ENCODE data around the gene BRPF1.

BRPF1 gene

DNA sequence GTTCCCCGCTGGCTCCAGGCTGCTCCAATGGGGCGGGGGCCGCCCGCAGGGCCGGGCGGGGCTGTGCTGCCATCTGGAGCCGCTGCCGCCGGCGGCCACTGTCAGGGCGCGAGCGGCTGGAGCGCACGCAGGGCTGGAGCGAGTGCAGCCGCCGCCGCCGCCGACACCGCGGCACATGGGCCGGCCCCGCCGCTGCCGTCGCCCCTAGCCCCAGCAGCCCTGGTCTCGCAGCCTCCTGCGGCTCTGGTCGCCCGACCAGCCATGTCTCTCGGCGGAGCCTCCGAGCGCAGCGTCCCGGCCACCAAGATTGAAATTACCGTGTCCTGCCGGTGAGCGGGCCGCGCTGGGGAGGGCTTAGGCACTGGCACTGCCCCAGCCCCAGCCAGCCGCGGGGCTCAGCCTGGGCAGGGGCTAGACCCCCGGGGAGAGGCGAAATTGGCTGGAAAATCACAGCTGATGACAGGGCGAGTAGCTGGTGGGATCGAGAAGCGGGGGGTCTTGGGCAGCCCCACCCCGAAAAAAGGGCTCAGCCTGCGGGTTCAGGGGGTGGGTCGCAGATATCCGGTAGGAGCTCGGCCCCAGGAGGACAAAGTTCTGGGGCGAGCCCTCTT, 27.7 kb upstream of the BRPF1 start, which contains the start of gene CPNE9:
Gene CPNE9 (plus strand): TSS at position 98 of the 611 bp plus-strand sequence. CDS start 164 bp downstream, at position 262.
- no peak for DNase-seq (ENCODE audit: low spot score)

DNA sequence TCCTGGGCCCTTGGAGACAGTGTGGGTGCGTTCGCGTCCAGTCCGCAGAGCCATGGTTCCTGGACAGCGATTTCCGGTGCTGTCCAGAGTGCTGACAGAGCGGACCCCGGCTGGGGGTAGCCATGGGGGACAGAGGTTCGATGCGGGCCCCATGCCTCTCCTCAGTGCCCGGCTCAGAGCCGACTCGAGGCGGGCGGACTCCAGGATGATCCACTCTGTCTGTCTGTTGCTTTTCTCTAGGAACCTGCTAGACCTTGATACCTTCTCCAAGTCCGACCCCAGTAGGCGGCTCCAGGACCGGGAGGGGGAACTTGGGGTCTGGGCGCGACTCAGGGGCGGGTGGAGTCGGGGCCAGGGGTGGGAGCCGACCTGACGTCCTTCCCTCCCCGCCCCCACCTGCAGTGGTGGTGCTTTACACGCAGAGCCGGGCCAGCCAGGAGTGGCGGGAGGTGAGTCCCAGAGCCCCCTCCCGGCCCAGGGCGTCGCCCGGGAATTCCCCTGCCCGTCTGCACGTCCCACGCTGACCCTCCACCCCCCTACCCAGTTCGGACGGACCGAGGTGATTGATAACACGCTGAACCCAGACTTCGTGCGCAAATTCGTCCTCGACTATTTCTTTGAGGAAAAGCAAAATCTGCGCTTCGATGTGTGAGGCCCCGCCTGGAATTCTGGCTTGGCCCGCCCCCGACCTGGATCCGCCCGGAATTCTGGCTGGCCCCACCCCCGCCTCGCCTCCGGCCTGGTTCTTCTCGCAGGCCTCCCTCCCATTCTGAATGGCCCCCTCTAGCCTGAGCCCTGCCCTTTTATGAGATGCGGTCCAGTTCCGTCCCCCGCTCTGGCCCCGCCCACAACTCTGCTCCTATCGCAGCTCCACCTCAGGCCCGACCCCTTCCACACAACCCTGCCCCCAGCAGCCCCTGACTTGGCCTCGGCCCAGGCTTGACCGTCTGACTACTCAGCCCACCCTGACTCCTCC, 26.9 kb upstream of the BRPF1 start:
- DNase-seq (ENCODE audit: low spot score): no peak

DNA sequence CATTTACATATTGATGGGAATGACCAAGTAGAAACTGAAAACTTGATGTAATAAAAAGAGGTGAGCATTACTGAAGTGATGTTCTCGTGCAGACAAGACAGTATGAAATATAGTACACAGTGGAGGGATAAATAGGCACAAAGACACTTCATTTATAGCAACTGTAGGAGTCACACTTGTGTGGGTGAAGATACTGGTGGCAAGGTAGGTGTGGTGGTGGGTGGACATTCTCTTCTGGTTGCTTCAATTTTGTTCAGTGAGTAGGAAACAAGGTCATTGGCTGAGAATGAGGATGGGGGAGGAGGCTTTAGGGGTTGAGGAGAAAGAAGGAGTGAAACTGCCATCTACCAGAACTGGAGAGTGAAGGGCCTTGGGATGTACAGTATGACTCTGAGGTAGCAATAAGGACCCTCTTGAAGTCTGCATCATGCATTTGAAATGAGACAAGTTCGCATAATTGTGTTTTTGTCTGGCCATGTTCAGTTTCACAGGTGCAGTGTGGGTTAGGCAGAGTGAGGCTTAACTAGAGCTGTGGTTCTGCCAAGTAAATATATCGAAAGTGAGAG, 21.3 kb upstream of the BRPF1 start:
- no peak for DNase-seq (ENCODE audit: low spot score)

DNA sequence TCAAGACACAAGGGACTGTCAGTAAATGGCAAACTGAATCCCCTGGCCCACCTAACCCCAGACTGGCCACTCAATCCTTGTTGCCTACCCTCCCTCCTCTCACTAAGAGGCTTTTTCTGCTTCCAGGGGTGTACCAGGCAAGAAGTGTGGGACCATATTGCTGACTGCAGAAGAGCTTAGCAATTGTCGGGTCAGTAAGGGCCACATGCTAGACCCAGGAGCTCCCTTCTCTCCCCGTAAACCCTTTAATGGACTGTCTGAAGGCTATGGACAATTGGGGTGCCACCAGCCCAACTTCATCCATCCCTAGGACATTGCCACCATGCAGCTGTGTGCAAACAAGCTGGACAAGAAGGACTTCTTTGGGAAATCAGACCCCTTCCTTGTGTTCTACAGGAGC, 19.1 kb upstream of the BRPF1 start:
- DNase-seq (ENCODE audit: low spot score): no peak

DNA sequence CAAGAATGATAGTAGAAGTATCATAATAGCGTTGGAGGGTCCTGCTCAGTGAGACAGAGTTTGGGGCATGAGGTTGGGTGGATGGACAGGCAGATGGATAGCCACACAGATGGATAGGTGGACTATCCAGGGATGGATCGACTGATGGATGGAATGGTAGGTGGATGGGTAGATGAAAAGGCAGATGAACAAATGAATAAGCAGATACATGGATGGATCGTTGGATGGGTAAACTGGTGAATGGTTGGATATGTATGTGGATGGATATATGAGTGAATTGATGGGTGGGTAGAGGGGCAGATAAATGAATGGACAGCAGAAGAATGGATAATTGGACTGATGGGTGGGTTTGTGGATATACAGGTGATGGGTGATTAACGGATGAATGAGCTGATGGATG, 18.4 kb upstream of the BRPF1 start:
- no peak for DNase-seq (ENCODE audit: low spot score)

DNA sequence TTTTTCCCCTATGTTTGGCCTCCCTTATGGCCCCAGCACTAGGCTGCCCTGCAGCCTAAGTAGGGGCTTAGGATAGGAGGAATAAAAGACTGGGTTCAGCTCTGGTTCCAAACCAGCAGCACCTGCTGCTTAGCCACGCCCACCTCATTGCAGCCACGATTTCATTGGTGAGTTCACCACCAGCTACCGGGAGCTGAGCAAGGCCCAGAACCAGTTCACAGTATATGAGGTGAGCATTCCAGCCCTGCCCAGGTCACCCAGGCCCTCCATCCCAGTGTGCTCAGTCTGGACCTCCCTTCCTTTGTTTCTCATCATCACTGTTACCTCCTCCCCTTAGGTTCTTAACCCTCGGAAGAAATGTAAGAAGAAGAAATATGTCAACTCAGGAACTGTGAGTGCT, 16.4 kb upstream of the BRPF1 start:
- DNase-seq (ENCODE audit: low spot score): no peak

DNA sequence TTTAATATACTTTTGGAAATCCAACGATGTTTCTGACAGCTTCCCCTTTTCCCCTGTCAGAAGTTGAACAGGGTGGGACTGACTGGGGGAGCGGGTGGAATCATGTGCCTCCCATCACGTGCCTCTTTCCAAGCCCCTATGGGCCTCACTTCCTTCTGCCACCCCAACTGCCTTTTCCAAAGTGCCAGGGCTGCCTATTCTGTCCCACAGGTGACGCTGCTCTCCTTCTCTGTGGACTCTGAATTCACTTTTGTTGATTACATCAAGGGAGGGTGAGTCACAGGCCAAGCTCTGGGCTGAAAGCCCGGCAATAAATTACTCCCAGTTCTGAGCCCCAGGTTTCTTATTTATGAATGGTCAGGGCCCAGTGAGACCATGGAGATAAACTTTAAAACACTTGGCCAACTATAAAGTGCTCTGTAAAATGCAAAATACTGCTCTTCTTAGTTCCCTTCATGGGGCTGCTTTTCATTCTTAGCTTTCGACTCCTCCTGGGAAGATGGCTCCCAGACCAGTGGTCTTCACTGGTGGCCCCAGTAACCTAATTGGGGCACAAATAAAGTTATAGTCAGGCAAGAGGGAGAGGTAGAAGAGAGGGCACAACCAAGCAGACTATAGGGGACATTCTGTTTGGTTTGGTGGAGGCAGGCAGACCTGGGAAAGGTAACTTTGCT, 15.6 kb upstream of the BRPF1 start:
- peak; percentile 26 for DNase-seq (ENCODE audit: low spot score)

DNA sequence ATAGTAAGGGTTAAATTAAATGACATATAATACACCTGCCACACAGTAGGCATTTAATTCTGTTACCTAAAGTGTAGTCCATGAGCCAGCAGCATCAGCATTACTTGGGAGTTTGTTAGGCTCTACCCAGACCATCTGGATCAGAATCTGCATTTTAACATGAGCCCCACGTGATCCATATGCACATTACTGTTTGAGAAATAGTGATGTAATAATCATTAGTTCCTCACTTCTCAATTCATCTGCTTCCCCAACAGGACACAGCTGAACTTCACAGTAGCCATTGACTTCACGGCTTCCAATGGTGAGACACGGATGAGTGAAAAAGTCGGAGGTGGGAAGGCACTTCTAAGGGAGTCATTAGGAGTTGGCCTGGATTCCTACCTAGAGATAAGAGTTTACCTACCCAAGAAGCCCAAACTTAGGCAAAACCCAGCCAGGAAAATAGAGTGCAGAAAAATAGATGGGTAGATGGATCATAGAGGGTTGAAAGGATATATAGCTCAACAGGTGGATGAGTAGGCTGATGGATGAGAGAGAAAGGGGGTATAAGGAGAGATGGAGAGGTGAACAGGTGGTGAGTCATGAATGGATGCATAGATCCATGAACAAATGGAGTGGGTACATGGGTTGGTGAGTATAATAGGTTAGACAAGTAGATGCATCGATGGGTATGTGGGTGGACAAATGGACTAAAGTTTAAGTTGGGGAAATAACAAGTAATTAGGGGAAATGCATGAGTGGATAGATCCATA, 14.6 kb upstream of the BRPF1 start:
- DNase-seq (ENCODE audit: low spot score): no peak

DNA sequence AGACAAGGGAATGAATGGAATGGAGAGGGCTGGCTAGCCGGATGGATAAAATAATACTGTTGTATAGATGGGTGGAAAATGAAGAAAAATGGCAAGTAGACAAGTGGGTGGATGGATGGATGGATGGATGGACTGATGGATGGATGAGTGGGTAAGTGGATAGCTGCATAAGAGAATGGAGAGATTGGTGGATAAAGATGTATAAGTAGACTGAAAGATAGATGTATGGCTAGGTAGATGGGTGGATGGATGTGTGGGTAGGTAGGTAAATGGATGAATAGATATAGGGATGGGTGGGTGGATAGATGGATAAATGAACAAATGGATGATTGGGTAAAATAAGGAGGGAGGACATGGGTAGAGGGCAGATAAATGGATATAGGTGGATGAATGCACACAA, 14.0 kb upstream of the BRPF1 start:
- no peak for DNase-seq (ENCODE audit: low spot score)

DNA sequence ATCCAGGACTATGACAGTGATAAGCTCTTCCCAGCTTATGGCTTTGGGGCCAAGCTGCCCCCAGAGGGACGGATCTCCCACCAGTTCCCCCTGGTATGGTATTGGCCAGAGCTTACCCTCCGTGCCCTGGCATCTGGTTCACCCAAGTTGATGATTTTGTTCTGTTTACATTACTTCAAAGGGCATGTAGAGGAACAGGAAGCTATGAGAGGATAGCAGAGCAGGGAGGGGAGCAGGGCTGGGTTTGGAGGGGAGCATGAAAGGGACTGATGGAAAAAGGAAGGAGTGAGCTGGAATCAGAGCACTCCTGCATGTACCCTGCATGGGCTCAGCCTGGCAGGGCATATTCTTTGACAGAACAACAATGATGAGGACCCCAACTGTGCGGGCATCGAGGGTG, 13.4 kb upstream of the BRPF1 start:
- no peak for DNase-seq (ENCODE audit: low spot score)

DNA sequence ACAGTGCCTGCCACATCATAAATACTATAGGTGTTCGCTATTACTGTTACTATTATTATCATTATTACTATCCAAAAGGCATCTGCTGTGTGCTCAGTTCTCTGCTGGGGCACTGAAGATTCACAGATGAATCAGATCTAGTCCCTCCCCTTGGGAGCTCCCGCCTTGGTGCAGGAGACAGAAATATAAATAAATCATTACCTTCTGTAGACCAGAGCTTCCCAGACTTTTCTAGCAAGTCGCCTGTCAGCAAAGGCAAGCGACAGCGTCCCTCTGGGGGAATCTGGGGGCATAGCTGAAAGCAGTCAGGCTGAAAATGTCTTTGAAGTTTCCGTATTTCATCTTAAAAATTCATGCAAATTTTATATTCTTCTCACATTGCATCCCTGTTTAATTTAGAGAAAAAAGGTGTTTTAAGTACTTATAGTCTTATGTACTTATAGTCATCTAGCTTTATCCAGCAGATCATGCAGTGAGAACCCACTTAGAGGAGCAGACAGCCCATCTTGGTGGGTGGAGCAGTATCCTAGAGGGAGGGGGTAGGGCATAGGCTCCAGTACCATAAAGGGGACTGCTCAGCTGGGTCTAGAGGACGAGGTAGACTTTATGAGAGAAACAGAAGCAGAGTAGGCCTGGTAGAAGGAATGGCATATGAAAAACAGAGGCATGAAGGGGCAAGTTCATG, 10.4 kb upstream of the BRPF1 start:
- DNase-seq (ENCODE audit: low spot score): no peak

DNA sequence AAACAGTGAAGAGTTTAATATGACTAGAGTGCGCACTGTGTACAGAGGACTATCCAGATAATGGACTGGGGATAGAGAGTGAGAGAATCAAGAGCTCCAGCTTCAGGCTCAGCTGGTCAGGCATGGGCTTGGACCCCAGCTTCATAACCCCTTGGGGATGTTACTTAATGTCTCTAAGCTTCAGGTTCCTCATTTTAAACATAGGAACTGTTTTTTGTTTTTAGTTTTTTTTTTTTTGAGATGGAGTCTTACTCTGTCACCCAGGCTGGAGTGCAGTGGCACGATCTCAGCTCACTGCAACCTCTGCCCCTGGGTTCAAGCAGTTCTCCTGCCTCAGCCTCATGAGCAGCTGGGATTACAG, 9.9 kb upstream of the BRPF1 start:
- DNase-seq (ENCODE audit: low spot score): no peak

DNA sequence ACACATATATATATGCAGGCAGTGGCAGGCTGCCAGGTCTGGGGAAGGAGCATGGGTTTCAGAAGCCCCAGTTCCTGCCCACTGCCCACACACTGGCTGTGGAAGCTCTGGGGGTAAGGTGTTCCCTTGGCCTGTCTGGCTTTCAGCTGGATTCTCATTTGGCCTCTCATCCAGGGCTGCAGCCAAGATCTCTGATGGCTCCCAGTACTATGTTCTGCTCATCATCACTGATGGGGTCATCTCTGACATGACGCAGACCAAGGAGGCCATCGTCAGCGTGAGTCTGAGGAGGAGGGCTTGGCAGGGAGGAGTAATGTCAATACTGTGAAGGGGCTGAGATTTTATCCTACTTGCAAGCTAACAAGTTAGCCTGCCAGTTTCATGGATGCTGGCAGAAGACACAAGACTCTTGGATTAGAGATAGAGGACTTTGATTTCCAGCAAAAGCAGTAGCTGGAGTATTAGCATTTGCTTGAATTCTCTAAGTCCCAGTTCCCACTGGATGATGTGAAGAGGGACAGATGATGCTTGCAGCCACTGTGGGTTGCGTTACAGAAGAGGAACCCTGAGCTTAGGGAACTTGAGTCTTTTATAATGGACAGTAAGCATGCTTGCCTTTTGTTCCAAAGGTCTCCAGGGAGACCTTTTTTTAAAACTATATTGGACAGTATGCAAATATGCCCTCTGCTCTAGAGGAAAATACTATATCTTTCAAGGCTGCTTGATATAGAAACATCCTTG, 5.6 kb upstream of the BRPF1 start:
- no peak for DNase-seq (ENCODE audit: low spot score)

DNA sequence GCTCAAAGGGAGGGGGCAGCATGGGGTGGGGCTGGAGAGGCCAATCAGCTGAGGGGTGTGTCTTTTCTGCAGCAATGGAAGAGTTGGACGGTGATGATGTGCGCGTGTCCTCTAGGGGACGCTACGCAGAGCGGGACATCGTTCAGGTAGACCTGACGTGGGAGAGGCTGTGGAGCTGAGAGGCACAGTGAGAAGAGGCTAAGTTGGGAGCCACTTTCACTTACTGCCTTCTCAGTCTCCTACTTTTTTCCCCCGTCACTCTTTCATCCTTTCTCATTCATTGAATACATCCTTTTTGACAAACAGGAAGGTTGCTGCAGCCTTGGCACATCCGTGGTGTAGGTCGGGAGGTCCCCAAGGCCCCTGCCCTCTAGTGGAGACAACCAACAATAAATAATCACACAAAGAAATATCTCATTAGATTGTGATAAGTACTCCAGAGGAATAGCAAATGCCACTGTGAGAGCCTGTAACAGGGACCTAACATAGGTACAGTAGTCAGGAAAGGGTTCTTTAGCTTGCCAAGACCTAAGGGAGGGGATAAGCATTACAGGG, 4.4 kb upstream of the BRPF1 start:
- peak; percentile 53 for DNase-seq (ENCODE audit: low spot score)

DNA sequence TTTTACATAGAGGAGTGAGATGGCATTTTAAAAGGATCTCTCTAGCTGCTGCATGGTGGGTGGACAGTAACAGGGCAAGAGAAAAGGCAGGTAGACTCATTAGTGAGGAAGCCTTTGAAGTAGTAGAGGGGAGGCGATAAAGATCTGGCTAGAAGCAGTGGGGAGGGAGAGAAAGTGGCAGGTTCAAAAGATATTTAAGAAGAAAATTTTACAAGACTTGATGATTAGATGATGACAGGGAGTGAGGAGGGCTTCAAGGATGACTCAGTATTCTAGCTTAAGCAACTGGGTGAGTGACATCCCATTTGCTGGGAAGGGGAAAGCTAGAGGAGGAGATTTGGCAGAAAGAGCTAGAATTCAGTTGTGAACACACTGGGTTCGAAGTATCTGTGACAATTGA, 3.8 kb upstream of the BRPF1 start:
- no peak for DNase-seq (ENCODE audit: low spot score)

DNA sequence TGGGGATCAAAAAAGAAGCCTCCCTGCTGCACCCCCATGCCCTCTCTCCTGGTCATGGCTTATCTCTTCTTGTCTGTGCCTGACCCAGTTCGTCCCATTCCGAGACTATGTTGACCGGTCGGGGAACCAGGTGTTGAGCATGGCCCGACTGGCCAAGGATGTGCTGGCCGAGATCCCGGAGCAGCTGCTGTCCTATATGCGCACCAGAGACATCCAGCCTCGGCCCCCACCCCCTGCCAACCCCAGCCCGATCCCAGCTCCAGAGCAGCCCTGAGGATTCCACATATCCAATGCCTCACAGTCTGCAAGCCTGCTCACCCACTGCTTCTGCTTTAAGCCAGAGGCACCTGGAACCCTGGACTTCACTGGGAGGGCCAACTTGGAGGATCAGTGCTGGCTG, 2.1 kb upstream of the BRPF1 start:
- DNase-seq (ENCODE audit: low spot score): no peak

DNA sequence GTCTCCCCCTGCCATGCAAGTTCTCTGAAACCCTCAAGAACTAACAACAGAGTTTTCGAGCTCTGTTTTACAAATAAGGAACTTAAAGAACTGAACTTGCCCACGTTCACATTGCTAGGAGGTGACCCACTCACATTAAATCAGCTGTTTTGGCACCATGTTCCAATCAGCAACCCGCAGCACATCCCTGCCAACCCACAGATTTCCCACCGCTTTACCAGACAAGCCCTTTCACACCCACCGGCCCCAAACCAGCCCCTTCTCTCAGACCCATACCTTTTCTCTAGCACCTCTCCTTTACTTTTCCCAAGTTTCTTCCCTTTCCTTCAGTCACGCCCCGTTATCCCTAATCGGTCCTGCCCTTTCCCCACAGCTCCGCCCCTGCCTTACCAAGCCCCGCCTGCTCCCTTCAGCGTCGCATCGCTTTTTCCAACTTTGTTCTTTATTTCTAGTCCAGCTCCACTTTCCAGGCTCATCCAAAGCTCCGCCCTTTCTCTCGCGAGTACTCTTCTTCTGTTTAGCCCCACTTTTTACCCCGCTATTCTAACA, 804 bp upstream of the BRPF1 start:
- DNase-seq (ENCODE audit: low spot score): no peak

DNA sequence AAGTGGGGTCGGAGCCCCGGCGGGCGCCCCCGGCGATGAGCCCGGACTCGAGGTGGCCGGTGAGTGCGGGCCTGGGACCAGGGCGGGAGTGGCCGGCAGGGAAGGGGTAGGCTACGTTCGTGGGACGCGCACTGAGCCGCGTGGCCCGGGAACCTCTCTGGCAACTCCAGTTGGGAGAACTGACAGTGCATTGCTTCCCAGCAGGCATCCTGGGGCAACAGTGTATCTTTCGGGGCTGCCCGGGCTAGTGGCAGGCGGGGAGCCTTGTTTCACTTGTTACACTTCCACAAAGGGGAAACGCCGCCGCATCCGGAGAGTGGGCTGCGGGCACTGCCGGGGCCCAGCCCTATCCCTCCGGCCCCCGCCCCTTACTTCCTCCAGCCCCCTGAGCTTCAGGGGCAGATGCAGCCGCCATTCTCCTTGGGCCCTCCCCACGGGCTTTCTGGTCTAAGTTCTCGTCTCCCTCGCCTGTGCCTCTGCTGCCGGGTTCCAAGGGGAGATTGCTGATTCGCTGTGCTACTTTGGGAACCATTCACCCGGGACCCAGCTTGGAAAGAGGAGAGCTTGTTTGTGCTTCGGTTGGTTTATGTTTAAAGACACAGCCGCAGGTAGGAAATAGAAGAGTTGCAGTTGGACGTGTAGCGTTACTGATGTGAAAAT, 675 bp downstream of the BRPF1 start:
- no peak for DNase-seq (ENCODE audit: low spot score)

DNA sequence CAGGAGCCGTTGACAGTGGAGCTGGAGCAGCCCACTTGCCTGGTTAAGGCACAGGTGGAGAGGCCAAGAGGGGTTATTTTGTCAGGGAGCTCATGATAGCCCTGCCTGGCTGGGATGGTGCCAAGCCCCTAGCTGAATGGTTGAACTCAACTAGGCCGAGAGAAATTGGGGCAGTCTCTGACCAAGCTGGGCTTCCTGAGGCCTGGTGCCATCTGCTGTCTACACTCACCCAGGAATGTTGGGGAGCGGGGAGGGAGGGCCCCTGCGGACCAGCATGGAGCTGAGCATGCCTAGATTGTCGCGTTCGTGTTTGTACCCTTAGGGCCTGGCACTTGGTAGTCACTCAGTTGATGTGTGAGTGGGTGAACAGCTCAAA, 1.2 kb downstream of the BRPF1 start:
- DNase-seq (ENCODE audit: low spot score): no peak

DNA sequence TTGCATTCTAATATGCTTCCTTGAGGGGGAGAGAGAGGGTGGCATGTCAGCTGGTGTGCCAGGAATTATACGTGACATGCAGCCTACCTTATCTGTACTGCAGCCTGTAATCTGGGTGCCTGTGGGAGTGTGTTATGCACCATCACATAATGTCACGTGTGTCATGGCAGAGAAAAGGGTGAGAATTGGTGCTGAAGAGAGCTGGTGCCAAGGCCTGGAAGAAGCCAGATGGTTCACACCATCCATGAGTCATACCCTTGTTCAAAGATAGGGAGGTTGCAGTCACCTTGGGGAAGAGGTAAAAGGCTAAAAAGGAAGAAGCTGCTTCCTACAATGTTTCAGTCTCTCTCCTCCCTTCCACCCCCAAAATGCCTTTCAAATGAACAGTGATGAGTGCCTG, 5.3 kb downstream of the BRPF1 start:
- no peak for DNase-seq (ENCODE audit: low spot score)

Measured in activated CD4-positive, alpha-beta T cell treated with anti-CD3 and anti-CD28 coated beads, Interleukin-2, Interleukin-4, amounts not matched to agents 100 ng/mL and 50 ng/mL, durations not matched to agents 16 hours and 8 hours (primary cell).